Epithelial cell of proximal tubule (primary cell): ENCODE measurements around the gene LMBRD2. TPM values are rescaled to one million over a fixed set of nuclear protein-coding genes. Genes with fewer than 3 reads are reported as not detected.

Experiments
- DNase-seq: peaks from one replicate; pipeline ENCODE4 v3.0.0-alpha.2; 2011; ENCODE audit warnings: low read depth
- H3K4me3 ChIP-seq: 2 replicates; pipeline ENCODE4 v1.5.1; 2011; ENCODE audit warnings: low read depth, mild to moderate bottlenecking, low read length
- CTCF ChIP-seq: conservative IDR thresholded peaks from 2 replicates; pipeline ENCODE4 v1.5.1; 2012; ENCODE audit warnings: low read depth, mild to moderate bottlenecking, low read length
- total RNA-seq: library from RNA; depleted of rRNA; stranded (reverse); fragments of >200 nt; gene quantifications from 2 replicates; pipeline ENCODE4 v1.2.3, GENCODE V29; 2015

The LMBRD2 gene
- total RNA-seq, 1 donor from 2014 or later = 2.7 TPM

DNA sequence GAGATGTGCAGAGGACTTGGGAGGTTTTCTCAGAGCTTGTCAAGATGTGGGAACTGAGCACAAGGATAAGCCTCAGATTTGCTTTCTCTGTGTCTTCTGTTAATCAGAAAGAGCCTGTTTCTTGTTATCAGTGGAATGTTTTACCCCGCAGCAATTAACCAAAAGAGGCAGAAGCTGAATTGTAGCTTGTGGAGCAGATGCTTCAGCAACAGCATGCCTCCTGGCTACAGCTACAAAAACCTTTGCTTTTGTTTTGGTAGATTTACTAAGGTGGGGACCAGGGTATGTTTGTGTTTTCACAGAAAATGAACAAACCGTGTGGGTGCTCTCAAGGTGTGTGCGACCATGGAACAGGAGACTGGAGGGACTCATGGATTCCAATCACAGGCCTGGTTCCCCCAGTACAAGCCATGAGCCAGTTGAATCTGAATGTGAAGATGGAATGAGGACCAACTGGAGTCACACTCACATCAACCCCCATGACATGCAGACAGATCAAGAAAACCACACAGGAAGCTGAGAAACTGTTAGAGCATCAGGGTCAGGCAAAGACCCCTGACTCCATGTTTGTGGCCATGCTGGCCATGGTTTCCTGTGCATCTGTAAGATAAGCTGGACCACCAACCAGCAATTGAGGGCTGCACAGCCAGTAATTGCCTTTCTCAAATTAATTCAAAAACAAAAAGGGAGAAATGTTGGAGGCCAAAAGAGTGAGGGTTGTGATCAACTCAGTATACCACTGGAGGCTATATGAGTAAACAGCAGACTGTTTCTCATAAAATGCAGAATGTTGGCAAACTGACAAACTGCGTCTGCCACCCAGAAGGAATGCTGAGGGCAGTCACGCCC is 91.9 kb downstream of the LMBRD2 start:
- no peak for DNase-seq
- no peak overlapping the region for H3K4me3 ChIP-seq
- TF ChIP-seq CTCF = no peak

GRCh38 chr5:36058776-36059175 is 92.9 kb downstream of the LMBRD2 start:
- H3K4me3 ChIP-seq = no peak overlapping the region
- DNase-seq = no peak
- no peak for TF ChIP-seq CTCF

GRCh38 chr5:36057386-36057785 is 94.3 kb downstream of the LMBRD2 start:
- no peak for DNase-seq
- no peak for TF ChIP-seq CTCF
- H3K4me3 ChIP-seq = no peak overlapping the region

GRCh38 chr5:36056422-36056821 is 95.3 kb downstream of the LMBRD2 start:
- DNase-seq = no peak
- H3K4me3 ChIP-seq = no peak overlapping the region
- TF ChIP-seq CTCF = no peak

- TF ChIP-seq CTCF = no peak
- DNase-seq = no peak
- no peak overlapping the region for H3K4me3 ChIP-seq
Measured at GRCh38 chr5:36055984-36056383, 95.7 kb downstream of the LMBRD2 start.

DNA sequence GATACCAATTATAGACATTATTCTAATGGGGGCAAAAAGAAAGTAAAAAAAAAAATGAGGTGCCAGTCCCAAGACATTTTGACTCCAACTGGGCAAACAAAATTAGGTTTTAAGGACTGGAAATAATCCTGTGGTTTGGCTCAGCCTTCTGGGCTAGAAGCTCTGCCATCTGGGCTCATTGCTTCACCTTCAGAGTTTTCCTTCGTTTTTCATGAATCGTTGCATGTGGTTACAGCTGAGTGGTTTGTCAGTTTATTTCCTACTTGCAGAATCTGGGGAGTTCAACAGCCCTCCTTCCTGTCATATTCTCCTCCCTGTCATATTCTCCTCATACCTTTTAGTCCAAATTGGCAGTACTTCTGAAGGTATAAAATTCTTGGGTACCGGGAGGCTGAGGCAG is 97.0 kb downstream of the LMBRD2 start:
- no peak for TF ChIP-seq CTCF
- DNase-seq = no peak
- H3K4me3 ChIP-seq = no peak overlapping the region

GRCh38 chr5:36052538-36052937 is 99.1 kb downstream of the LMBRD2 start:
- TF ChIP-seq CTCF = no peak
- DNase-seq = no peak
- no peak overlapping the region for H3K4me3 ChIP-seq
